GM20000 (cell line): ENCODE results near the gene HIVEP3.

Experiments
- DNase-seq: peaks from one replicate; pipeline ENCODE4 v3.0.0; 2012; ENCODE audit warnings: low spot score
- TF ChIP-seq, protein P1 (sequence below): IDR thresholded peaks from 2 replicates; pipeline ENCODE4 v1.5.1; 2012; ENCODE audit warnings: mild to moderate bottlenecking, control low read depth; ENCODE audit errors: extremely low read depth, missing control alignments

HIVEP3 gene

DNA sequence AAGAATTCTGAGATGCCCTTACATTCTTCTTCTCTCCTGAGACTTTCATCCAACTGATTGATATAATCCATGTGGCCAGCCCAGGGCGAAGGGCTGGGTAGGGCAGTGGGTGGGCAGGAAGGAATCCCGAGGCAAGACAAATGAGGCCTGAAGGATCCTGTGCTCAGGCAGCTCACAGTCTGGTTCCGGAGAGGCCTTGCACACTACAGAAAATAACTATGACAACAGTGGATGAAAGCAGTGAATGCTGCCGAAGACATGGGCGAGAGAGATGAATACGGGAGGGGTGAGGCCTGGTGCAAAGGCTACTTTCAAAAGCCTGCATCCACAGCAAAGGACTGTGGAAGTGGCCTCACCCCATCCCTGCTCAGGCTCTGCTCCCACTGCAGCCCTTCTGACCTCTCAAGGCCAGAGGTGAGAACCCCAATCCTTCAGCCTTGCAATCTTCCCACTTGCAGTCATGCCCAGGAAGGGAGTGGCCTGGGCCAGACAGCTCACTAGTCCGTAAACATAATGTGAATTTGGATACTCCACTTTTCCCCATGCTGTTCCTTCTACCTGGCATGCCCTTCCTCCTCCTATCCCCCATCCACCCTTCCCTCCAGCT lies 250.6 kb downstream of the HIVEP3 start:
- TF ChIP-seq, protein P1, sequence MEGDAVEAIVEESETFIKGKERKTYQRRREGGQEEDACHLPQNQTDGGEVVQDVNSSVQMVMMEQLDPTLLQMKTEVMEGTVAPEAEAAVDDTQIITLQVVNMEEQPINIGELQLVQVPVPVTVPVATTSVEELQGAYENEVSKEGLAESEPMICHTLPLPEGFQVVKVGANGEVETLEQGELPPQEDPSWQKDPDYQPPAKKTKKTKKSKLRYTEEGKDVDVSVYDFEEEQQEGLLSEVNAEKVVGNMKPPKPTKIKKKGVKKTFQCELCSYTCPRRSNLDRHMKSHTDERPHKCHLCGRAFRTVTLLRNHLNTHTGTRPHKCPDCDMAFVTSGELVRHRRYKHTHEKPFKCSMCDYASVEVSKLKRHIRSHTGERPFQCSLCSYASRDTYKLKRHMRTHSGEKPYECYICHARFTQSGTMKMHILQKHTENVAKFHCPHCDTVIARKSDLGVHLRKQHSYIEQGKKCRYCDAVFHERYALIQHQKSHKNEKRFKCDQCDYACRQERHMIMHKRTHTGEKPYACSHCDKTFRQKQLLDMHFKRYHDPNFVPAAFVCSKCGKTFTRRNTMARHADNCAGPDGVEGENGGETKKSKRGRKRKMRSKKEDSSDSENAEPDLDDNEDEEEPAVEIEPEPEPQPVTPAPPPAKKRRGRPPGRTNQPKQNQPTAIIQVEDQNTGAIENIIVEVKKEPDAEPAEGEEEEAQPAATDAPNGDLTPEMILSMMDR: no peak
- no peak for DNase-seq

DNA sequence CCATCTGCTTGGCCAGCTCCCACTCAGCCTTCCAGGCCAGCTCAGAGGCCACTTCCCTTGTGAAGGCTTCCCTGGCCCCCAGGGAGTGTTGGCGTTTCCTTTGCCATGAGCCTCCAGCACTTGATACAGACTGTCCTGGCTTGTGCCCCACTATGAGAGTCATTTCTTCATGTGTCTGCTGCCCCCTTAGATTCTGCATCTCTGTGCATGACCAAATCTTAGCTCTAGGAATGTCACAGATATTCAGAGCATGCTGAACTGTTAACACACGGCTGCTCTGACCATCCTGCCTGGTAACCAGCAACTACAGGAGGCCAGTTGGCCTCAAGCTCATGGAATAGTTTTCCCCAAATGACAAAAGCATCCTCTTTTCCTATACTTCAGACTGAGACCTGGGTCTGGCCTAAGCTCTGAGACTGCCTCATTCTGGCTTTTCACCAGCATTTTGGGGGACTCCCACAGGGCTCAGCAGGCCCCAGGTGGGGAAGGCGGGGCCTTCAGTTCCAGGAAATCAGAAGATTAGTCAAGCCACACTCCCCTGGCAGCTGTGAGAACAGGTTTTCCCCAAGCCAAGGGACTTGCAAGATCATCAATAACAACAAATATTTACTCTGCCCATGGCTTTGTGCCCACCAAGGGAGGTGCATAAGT lies 251.6 kb downstream of the HIVEP3 start:
- peak; percentile 80 for DNase-seq
- TF ChIP-seq, protein P1: no peak

DNA sequence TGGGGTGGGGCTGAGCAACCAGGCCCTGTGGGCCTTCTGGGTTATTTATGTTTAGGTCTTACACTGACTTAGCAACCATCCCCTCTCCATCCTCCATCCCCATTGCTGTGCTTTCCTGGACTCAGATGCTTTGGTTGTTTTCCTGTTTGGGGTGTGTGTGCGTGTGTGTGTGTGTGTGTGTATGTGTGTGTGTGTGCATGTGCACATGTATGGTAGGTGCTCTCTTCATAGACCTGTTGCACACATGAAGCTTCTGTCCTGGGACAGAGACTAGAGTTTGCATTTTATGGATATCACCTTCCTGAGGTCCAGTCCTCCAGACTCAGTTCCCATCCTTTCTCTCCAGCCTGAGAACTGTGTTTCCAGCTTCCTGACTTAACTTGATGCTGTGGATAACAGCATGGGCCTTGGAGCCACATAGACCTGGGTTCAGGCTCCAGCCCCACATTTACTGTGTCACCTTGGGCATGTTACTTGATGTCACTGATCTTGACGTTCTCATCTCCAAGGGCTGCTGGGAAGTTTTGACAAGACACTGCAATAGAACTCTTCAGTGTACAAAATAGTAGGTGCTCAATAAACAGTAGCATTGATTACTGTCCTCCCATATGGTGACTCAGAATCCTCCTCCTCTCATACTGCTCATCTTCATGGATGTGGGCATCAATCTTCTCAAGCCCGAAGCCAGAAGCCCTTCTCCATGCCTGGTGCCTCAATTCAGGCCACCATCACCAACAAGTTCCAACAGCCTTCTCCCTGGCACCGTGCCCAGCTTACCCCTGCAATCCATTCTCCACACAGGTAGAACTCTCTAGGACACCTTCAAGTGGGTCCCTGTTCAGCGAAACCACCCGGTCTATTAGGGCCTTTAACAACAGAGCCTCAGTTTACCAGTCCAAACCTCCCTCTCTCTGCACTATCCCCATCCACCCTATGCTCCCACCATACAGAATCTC lies 252.5 kb downstream of the HIVEP3 start:
- TF ChIP-seq, protein P1: no peak
- no peak for DNase-seq

DNA sequence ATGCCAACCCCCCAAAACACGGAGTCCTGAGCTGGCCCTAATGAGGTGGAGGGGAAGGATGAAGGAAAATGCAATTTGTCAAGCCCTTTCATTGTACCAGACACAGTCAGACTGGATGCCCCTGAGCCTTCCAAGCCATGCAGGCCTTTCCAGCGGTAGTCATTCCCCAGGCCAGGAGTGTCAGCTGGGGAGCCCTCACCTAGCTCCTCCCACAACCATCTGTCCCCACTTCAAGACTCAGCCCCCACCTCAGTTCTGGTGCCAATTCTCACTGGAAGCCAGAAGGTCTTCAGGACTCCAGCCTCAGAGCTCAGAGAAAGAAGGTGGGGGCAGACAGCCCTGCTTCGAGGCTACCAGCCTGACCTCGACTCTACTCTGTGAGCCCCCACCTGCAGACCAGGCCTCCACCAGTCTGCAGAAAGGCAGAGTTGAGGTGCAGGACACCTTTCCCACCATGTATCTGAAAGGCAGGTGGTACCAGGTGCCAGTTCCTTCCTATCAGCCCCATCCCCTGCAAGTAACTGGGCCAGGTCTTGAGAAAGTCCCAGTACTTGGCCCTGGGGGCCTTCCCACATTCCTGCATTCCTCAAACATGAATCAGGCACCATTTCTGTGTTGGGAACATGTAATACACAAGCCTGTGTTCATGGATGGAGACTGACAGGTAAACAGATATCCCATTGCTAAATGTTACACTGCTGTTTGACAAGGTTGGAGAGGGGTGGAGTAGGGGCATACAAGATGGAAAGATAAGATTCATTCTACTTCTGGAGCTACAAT lies 253.7 kb downstream of the HIVEP3 start:
- DNase-seq: no peak
- TF ChIP-seq, protein P1: no peak

DNA sequence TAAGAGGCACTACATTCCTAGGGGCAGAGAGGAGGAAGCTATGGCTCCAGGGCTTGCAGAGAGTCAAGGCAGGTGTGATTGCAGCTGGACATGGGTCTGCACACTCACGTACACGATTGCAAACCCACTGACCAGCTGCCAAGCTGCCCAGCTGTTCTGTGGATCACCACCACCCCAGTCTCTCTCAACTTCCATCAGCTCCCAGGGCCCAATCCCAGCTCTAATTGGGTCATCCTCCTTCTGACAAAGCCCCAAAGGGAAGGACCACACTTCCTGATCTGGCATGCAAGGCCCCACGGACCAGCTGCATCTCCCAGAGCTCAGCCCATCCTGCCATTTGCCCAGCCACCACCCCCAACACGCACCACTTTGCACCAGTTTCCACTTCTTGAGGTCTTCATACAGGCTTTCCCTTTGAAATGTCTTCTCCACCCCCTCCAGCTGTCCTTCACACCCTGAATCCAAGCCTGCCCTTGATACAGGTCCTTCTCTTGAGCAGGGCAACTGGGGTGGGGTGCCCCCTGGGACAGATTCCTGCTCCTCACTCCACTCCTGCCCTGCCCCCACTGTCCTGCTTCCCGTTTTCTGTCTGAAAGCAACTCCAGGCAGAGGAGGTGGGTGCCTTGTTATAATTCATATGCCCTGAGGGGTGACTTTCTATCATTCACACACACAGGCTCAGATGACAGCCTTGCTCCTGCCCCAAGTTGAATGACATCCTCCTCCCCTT lies 254.9 kb downstream of the HIVEP3 start:
- TF ChIP-seq, protein P1: no peak
- no peak for DNase-seq

DNA sequence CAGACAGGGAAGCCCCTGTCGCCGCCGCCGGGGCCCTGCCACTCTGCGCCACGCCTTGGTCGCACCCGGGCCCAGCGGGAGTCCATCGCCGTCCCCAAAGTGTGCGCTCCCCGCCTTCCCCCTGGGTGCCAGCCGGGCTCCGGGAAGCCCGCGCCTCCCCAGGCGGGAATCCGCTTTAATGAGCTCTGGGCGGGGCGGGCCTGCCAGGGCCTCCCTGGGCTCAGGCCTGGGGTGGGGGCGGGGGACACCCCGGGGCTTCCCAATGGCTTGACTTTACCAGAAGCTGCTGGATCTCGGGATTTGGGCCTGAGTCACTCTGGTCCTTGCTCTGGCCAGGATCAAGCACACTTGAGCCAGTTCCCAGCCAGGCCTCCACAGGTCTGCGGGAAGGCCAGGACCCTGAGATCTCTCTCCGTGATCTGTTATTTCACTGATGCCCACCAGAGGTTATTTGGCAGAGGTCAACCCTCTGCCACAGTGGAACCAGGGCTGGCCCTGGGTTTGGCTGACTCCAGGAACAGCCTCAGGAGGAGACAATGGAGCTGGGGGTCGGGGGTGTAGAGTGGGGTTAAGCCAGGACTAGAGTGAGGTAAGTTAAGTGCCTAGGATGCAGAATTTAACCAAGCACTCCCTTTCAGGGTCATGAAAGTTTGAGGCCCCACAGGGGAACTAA lies 255.8 kb downstream of the HIVEP3 start:
- TF ChIP-seq, protein P1: no peak
- no peak for DNase-seq
